ENCODE measurements around the gene AIFM3. TPM values are rescaled to one million over a fixed set of nuclear protein-coding genes. Genes with fewer than 3 reads are reported as not detected.

Gene AIFM3
- total and polyA plus RNA-seq, 2 donors (not counting 1 experiment from before 2014, with no cell fraction given) = 3.0 to 6.0 TPM

- Histone ChIP-seq H3K4me3 (ENCODE audit: control extremely low read depth in 1 of 5, extremely low read depth in 1 of 5, insufficient read depth in 1 of 5, low read depth in 2 of 5, low read length in 4 of 5) (peak overlapping the region; percentile 12 to 58 (median 48)), H4K20me1 (ENCODE audit: control insufficient read depth, insufficient read depth, low read length, poor library complexity, severe bottlenecking) (no peaks in the 10 kb centered on the region), H3K9me3 (ENCODE audit: control extremely low read depth in 1 of 3, control insufficient read depth in 2 of 3, insufficient read depth in 1 of 3, low read length in 2 of 3) (no peaks in the 10 kb centered on the region), H3K36me3 (replicated peaks in 1 of 2; ENCODE audit: control extremely low read depth in 1 of 2, control insufficient read depth in 1 of 2, extremely low read depth in 1 of 2, insufficient read depth in 2 of 2, low read length in 1 of 2) (no peaks in the 10 kb centered on the region), H2AFZ (ENCODE audit: insufficient read depth, low read depth, low read length, poor library complexity, severe bottlenecking) (peak overlapping the region; percentile 64), H3K27ac (ENCODE audit: low read length in 2 of 2) (no peak overlapping the region), H3K4me1 (ENCODE audit: control insufficient read depth in 2 of 2, insufficient read depth in 2 of 2, low read length in 2 of 2) (peaks cover 36 to 54% of the 10 kb centered on the region in 2 donors), H3K4me2 (replicated peaks; ENCODE audit: low read depth, low read length, poor library complexity, severe bottlenecking) (peak overlapping the region; percentile 94), H3K79me2 (ENCODE audit: control insufficient read depth, insufficient read depth, low read length) (no peaks in the 10 kb centered on the region), H3K27me3 (replicated peaks in 1 of 4; ENCODE audit: control extremely low read depth in 1 of 4, control insufficient read depth in 3 of 4, insufficient read depth in 4 of 4, low read length in 3 of 4) (peaks cover 0 to 23% (median 3%) of the 10 kb centered on the region in 4 experiments), H3K9ac (ENCODE audit: low read length) (peak overlapping the region; percentile 64)
- Mint-ChIP-seq H3K9me3 (ENCODE audit: insufficient read depth) (no peaks in the 10 kb centered on the region), H3K4me3 (peak overlapping the region; percentile 78), H3K4me1 (peaks cover 42% of the 10 kb centered on the region), H3K27ac (peak overlapping the region; percentile 56), H3K27me3 (peaks cover 10% of the 10 kb centered on the region)
- no CpG with 5 or more reads among the region's 6 CpGs for WGBS (ENCODE audit: insufficient coverage)
- POLR2A ChIA-PET = no interaction called here
- ATAC-seq (ENCODE audit: low read depth) (no peak), DNase-seq (no peak)
- CTCF ChIA-PET = interaction anchor here (0.5 to 1.2 kb wide), 2 partner anchors 17 to 81 kb away, joined by 3 read pairs; no protein-coding TSS in a partner anchor
- intact Hi-C loops (cut with micrococcal nuclease) = no loop called here
- TF ChIP-seq CTCF (IDR thresholded peaks at IDR 0.05) (no peak), EZH2 (IDR thresholded peaks at IDR 0.05; ENCODE audit: borderline replicate concordance, insufficient read depth, low read depth, low read length, poor library complexity, severe bottlenecking) (no peak)
Observed at GRCh38 chr22:20964090-20964798, 2.8 kb upstream of the AIFM3 start.

GRCh38 chr22:20964799-20965103, 2.3 kb upstream of the AIFM3 start:
- ATAC-seq (ENCODE audit: low read depth) (no peak), DNase-seq (no peak)
- peak overlapping the region; percentile 94 for H3K4me2 ChIP-seq (replicated peaks; ENCODE audit: low read depth, low read length, poor library complexity, severe bottlenecking)
- no peak for TF ChIP-seq EZH2 (IDR thresholded peaks at IDR 0.05; ENCODE audit: borderline replicate concordance, insufficient read depth, low read depth, low read length, poor library complexity, severe bottlenecking)
- TF ChIP-seq CTCF (IDR thresholded peaks at IDR 0.05) = no peak
- H3K79me2 ChIP-seq (ENCODE audit: control insufficient read depth, insufficient read depth, low read length) = no peaks in the 10 kb centered on the region
- Mint-ChIP-seq H3K4me3 (peak overlapping the region; percentile 78), H3K27me3 (peaks cover 10% of the 10 kb centered on the region), H3K9me3 (ENCODE audit: insufficient read depth) (no peaks in the 10 kb centered on the region), H3K27ac (peak overlapping the region; percentile 56), H3K4me1 (peaks cover 44% of the 10 kb centered on the region)
- ChIA-PET POLR2A (no interaction called here), CTCF (interaction anchor here (0.5 to 1.2 kb wide), 2 partner anchors 16 to 81 kb away, joined by 3 read pairs; no protein-coding TSS in a partner anchor)
- no peaks in the 10 kb centered on the region for H3K36me3 ChIP-seq (replicated peaks in 1 of 2; ENCODE audit: control extremely low read depth in 1 of 2, control insufficient read depth in 1 of 2, extremely low read depth in 1 of 2, insufficient read depth in 2 of 2, low read length in 1 of 2)
- H2AFZ ChIP-seq (ENCODE audit: insufficient read depth, low read depth, low read length, poor library complexity, severe bottlenecking) = peak overlapping the region; percentile 64
- peaks cover 36 to 54% of the 10 kb centered on the region in 2 donors for H3K4me1 ChIP-seq (ENCODE audit: control insufficient read depth in 2 of 2, insufficient read depth in 2 of 2, low read length in 2 of 2)
- intact Hi-C loops (cut with micrococcal nuclease) = no loop called here
- H3K9me3 ChIP-seq (ENCODE audit: control extremely low read depth in 1 of 3, control insufficient read depth in 2 of 3, insufficient read depth in 1 of 3, low read length in 2 of 3) = no peaks in the 10 kb centered on the region
- H3K4me3 ChIP-seq (ENCODE audit: control extremely low read depth in 1 of 5, extremely low read depth in 1 of 5, insufficient read depth in 1 of 5, low read depth in 2 of 5, low read length in 4 of 5) = peak overlapping the region; percentile 12 to 58 (median 48)
- WGBS (ENCODE audit: insufficient coverage) = 3% methylated on average over 27 of the region's 28 CpGs
- H3K27me3 ChIP-seq (replicated peaks in 1 of 4; ENCODE audit: control extremely low read depth in 1 of 4, control insufficient read depth in 3 of 4, insufficient read depth in 4 of 4, low read length in 3 of 4) = peaks cover 0 to 23% (median 3%) of the 10 kb centered on the region in 4 experiments
- no peak overlapping the region for H3K27ac ChIP-seq (ENCODE audit: low read length in 2 of 2)
- no peaks in the 10 kb centered on the region for H4K20me1 ChIP-seq (ENCODE audit: control insufficient read depth, insufficient read depth, low read length, poor library complexity, severe bottlenecking)
- peak overlapping the region; percentile 64 for H3K9ac ChIP-seq (ENCODE audit: low read length)
